ENCODE measurements around the gene NTN3.

- TF ChIP-seq CTCF (IDR thresholded peaks at IDR 0.05) (no peak), POLR2A (IDR thresholded peaks at IDR 0.05) (no peak)
These were observed 4.2 kb upstream of the NTN3 start for GRCh38 chr16:2466667-2467527.
